NAMALWA (cell line): ENCODE measurements around the gene CCDC142.

Source experiments
- DNase-seq: peaks from one replicate; pipeline ENCODE4 v3.0.0-alpha.2; 2015; ENCODE audit warnings: low spot score

The CCDC142 gene

DNA sequence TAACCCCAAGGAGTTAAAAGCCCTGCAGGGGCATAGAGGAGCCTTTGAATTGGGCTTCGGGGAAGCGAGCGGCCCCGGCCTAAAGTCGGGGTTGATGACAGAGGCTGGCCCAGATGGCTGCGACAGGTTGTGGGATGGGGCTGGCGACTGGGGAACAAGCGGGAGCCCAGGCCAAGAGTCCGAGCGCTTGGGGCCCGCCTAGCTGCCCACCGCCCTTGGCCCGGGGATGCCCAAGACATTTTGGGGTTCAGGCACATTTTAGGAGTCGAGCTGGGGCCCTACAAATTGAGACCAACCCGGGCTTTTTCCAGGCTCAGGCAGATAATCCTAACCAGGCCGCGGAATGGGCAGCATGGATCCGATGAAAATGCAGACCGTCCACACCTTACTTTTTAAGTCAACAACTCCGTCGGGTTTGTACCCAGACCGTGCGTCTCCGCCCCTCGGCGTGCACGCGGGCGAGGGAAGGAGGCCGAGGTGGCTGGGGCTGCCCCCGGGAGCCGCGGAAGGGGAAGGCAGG lies 41.6 kb downstream of the CCDC142 start:
- DNase-seq, result no peak

DNA sequence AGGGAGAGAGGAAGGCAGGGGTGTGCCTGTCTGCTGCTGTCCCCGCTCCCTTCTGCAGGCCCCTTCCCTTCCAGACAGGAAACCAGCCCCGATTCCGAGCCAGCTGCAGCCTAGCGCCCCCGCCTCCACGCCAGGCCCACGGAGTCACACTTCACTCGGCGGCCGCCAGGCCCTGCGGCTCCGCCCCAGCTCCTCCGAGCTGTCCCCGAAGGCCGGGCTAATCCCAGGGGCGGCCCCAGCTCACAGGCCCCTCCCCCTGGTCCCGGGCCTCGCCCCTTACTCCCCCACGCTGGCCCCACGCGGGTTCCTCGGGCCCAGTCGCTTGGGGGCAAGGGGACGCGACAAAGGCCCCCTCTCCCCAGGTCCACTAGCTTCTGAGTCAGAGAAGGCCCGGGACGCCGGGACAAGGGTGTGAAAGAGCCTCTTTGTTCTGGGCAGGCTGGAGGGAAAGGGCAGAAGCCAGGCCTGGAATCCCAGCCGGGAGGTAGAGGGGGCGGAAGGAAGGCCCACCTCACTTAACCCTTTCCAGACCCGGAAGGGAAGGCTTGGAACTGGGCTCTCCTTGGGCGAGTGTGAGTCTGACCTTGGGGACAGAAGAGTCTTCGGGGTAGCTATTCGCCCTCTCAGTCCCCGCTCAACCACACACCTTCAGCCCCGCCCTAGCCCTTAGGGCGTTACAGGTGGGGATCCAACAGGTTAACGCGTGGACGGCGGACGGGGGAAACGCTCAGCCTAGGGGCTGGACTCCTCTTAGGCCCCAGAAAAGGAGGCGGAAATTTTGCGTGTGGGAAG lies 42.2 kb downstream of the CCDC142 start:
- peak; percentile 74 for DNase-seq

DNA sequence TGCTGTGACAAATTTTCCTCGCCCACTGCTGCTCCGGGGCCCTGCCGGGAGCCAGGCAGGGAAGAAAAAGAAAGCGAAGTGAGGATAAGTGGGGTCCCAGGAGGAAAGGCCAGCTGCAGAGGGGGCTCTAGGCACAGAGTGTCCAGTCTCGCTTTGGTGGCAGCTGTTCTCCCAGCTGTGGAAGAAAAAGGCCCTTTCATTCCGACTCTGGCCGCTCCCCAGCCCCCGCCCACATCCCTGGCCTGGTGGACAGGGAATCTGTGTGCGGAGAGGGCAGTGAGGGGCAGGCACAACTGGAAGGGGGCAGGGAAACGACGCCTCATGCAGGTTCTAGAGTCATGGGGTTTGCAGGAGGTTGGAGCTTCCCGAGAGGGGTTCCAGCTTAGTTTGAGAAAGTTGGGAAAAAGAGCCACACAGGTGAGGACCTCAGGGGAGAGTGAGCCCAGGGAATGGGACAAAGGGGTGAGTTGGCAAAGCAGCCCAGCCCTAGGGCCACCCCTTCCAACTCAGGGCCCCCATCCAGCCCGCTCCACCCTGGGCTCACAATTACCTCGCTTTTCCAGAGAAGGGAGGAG lies 42.9 kb downstream of the CCDC142 start:
- DNase-seq, result no peak

DNA sequence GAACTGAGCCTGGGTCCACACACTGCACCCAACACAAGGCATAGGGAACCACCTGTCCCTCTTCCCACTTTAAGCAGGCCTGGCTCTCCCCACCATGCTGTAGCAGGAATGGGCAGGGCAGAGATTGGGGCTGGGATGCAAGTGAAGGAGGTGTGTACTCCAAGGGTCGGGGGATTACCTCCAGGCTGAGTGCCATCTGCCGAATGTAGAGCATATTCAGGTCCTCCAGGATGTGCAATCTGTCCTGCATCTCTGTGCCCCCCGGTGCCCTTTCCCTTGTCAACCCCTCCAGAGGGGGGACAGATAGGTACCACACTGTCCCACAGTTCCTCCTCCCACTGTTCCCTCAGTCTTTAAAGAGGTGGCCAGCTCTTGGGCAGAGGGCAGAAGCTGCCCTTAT lies 43.4 kb downstream of the CCDC142 start:
- DNase-seq, result no peak

- no peak for DNase-seq
These were observed 44.5 kb downstream of the CCDC142 start for GRCh38 chr2:74438248-74438647.

- DNase-seq, result no peak
These were observed 45.7 kb downstream of the CCDC142 start for GRCh38 chr2:74436848-74437695.

DNA sequence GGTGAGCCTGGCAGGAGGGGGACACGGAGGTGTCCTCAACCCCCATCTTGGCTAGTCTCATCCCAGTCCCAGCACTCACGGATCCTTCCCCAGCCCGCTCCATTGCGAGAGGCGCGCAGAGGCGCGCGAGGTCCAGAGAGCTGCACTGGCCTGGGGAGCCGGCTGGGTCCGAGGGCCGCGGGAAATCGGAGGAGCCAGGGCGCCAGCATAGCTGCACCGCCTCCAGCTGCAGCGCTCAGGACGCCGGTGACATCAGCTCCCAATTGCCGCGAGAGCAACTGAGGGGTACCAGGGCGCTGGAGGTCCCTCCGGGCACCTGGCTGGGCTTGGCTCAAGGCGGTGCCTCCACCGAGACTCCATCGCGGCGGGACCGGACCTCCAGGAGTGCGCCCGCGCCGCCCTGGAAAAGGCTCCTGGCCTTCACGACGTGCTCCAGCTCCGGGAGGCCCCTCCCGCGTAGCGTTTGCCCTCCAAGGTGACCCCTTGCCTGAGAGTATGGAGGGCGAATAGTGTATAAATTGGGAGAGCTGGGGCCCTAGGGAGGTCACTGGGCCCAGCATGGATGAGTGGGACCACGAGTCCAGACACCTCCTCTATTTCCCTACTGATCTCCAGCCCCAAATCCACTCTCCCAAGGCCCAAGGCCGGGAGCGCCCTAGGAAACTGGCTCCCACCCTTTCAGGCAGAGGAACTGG lies 46.5 kb downstream of the CCDC142 start:
- no peak for DNase-seq

DNA sequence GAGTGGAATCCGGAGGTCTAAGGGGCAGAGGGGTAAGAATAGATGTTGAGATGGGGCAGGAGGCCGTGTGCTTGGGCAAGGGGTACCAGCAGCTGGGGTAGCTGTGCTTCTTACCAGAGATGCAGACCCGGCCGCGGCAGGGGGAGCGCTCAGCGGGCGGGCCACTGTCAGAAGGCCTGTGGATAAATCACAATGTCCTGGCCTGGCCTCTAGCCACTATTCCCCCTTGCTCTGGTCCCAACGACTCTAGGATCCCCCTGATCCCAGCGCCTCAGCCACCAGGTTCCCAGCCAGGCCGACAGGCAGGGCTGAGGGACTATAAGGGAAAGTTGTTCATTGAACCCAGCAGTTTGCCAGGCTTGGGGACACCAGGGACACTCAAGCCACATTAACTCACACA lies 52.3 kb downstream of the CCDC142 start:
- DNase-seq, result no peak

GRCh38 chr2:74429487-74430451 lies 53.0 kb downstream of the CCDC142 start:
- DNase-seq, result no peak

GRCh38 chr2:74428675-74429074 lies 54.1 kb downstream of the CCDC142 start:
- no peak for DNase-seq

DNA sequence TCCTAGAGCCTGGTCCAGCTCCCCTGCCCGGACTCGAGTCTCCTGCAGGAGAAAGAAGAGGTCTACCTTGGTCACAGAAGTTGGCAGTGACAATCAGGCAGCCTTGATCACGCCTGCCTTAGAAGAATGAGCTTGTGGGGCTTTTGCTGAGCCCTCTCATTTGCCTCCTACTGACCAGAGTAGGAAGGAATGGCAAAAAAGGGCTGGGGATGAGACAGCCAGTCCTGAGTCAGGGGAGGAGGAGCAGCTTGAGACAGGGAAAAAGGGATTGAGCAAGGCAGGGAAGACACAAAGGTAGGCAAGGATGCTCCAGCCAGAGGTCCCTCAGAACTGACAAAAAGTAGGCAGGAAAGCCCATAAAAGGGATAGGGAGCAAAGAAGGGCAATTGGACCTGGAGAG lies 55.2 kb downstream of the CCDC142 start:
- DNase-seq, result no peak

GRCh38 chr2:74426181-74426758 lies 56.5 kb downstream of the CCDC142 start:
- DNase-seq, result no peak

DNA sequence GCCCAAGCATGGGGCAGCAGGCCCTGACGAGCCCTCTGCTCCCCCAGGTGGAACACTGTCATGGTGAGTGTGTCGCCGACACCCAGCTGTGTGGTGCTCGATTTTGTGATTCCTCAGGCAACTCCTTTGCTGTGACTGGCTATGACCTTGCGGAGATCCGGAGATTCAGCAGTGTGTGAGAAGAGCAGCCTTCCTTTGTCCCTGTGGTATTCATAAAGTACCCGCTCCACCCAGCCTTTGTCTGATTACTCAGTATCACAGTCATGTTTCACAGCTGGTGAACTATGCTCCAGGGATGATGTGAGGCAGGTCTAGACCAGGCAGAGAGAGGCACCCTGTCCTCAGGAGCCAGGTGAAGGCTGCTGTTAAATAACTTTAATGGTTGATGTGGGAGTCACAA lies 57.3 kb downstream of the CCDC142 start:
- no peak for DNase-seq

DNA sequence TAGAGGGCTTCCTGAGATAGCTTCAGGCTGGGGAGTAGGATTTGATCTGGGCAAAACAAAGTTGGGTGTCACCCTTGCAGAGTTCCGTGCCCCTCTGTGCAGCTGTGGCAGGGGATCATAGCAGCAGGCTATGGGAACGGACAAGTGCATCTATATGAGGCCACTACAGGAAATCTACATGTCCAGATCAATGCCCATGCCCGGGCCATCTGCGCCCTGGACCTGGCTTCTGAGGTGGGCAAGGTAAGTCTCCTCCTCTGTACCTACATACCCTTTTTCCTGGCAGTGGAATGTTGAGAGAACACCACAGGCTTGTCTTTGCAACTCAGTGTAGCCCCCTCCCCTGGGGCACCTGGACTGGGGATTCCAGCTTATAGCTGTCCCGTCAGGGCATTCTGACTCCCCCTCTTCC lies 57.8 kb downstream of the CCDC142 start:
- no peak for DNase-seq

GRCh38 chr2:74424139-74424992 lies 58.4 kb downstream of the CCDC142 start:
- DNase-seq, result no peak
